GM12892 (cell line): ENCODE results near the gene HUNK.

ENCODE experiments used
- DNase-seq: peaks from one replicate; pipeline ENCODE4 v3.0.0; 2011; ENCODE audit not compliant: insufficient read length
- FAIRE-seq: peaks from 2 replicates; lab custom pipeline; 2011; peaks lifted over from hg19 to GRCh38; lab: Jason Lieb, UNC
- POLR2A ChIP-seq: IDR thresholded peaks from 2 replicates; pipeline ENCODE4 v1.6.1; 2011; ENCODE audit warnings: low read depth, low read length, control low read depth
- POLR2AphosphoS5 ChIP-seq: IDR thresholded peaks from 2 replicates; pipeline ENCODE4 v1.6.1; 2011; ENCODE audit warnings: low read depth, low read length, control low read depth
- TAF1 ChIP-seq: IDR thresholded peaks from 2 replicates; pipeline ENCODE4 v1.6.1; 2011; ENCODE audit warnings: low read depth, mild to moderate bottlenecking, control low read depth, low read length, borderline replicate concordance

Gene HUNK

DNA sequence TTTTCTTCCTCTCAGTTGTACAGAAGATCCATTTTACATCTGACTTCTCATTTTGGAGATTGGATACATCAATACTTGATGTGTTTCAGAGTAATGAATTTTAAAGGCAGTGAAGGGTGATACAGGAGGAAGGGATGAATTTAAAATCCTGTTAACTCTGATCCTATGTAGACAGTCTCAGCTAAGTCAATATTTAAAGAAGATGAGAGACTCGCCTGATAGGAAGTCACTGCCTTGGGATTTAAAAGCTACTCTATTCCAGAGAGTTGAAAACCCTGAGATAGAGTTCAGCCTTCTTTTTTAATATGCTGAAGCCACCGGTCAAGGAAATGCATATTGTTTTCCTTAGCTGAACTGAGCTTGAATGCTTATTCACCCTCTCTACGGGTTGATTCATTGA, 42.7 kb downstream of the HUNK start:
- no peak for TF ChIP-seq TAF1
- no peak for TF ChIP-seq POLR2AphosphoS5
- TF ChIP-seq POLR2A = no peak
- no peak for FAIRE-seq

DNA sequence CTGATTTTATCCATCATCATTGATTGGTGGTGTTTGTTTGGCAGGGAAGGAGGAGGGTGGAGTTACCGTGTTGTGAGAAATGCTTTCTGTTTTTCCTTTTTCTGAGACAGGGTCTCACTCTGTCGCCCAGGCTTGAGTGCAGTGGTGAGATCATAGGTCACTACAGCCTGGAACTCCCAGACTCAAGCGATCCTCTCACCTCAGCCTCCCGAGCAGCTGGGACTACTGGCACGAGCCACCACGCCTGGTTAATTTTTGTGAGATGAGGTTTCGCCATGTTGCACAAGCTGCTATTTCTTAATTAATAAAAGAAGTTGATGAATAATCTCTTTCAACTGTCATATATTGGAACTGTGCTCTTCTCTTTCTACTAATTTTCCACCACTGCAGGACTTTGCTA, 44.3 kb downstream of the HUNK start:
- DNase-seq (no peak), FAIRE-seq (no peak)
- TF ChIP-seq TAF1 (no peak), POLR2AphosphoS5 (no peak), POLR2A (no peak)

More for the DNA sequence above, 42.7 kb downstream of the HUNK start:
- no peak for DNase-seq

DNA sequence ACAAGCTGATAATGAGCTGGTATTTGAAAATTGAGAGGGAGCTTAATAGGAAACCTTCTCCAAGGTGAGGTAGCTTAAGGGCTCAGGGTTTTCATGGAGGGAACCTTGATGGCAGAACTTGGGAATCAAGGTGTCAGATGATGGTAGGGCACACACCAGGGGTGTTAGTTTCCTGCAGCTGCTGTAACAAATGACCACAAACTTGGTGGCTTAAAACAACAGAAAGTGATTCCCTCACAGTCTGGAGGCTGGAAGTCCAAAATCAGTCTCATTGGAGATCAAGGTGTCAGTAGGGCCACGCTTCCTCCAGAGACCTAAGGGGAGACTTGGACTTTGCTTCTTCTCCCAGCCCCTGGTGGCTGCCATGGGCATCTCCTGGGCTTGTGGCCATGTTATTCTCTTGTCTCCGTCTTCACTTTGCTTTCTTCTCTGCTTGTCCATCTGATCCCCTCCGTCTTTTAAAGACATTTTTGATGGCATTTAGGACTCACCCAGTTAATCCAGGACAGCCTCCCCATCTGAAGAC, 45.5 kb downstream of the HUNK start:
- FAIRE-seq (no peak), DNase-seq (no peak)
- TF ChIP-seq POLR2AphosphoS5 (no peak), TAF1 (no peak), POLR2A (no peak)

DNA sequence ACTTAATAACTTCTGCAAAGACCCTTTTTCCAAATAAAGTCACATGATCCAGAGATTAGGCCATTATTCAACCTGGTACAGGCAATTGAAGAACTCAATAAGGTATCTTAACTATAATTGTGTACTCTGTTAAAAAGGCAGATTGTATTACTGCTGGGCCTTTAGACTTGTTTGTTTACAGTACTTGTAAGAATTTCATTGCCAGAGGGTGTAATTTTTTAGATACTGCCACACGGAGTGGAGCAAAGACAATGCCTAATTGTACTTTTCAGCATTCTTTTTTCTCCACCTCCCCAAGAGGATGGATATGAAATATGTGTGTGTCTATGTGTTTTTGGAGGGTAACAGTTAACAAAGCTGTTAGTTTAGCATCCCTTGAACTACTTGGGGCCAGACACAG, 47.5 kb downstream of the HUNK start:
- TF ChIP-seq POLR2A (no peak), TAF1 (no peak), POLR2AphosphoS5 (no peak)
- DNase-seq (no peak), FAIRE-seq (no peak)

DNA sequence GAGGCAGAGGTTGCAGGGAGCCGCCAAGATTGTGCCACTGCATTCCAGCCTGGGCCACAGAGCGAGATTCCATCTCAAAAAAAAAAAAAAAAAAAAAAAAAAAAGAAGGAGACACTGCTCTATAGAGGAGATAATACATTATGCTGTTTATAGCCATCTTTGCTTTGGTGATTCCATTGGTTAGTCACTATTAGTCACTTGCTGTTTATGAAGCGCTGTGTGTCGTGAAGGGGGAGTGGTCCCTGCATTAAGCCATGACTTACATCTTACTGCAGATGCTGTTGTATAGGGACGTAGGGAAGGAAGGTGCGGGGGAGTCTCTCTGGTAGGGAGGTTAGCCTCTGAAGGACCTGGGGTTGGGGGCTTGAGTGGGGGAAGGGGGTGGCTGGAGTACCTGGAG, 48.3 kb downstream of the HUNK start:
- TF ChIP-seq TAF1 = no peak
- no peak for TF ChIP-seq POLR2AphosphoS5
- TF ChIP-seq POLR2A = no peak
- FAIRE-seq (no peak), DNase-seq (no peak)

DNA sequence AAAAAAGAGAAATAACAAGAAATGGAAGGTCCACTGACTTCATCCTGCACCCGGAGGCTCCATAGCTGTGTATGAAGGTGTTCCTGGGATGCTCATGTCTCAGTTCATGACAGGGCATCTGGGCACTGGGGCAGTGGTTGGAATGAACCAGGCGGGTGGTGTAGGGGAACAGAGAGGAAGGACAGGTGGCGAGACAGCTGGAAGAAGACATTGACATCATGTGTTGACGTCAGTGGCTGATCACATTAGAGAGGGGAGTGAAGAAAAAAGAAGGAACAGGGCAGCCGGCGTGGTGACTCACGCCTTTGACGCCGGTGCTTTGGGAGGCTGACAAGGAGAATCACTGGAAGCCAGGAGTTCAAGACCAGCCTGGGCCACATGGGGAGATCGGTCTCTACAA, 50.1 kb downstream of the HUNK start:
- FAIRE-seq = no peak
- no peak for TF ChIP-seq POLR2AphosphoS5
- TF ChIP-seq TAF1 = no peak
- no peak for TF ChIP-seq POLR2A
- no peak for DNase-seq

DNA sequence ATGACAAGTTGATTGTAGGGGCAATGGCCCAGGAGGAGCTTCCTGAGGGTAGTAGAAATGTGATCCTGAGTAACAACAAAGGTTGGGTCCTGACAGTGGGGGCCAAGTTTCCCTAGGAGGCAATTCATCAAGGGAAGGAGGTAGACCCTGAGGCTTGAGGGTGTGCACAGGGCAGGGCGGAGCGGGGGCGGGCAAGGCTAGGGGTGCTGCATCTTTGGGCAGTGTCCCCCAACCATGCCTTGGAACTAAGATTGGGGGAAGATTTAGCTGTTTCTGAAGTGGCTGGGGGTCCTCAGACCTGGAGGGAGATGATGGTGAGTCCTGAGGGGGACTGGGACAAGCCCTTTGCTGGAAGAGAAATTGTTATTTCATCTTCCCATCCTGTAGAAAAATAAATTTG, 50.9 kb downstream of the HUNK start:
- DNase-seq (no peak), FAIRE-seq (no peak)
- TF ChIP-seq POLR2AphosphoS5 (no peak), POLR2A (no peak), TAF1 (no peak)

DNA sequence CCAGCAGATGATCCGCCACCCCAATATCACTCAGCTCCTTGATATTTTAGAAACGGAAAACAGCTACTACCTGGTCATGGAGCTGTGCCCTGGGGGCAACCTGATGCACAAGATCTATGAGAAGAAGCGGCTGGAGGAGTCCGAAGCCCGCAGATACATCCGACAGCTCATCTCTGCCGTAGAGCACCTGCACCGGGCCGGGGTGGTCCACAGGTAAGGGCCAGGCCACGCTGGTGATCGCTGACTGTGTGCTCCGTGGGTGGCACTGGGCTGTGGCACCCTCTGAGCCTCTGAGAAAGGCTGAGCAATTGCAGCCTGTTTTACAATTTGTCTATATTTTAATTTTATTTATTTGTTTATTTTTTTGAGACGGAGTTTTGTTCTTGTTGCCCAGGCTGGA, 51.7 kb downstream of the HUNK start:
- FAIRE-seq = no peak
- no peak for DNase-seq
- TF ChIP-seq TAF1 (no peak), POLR2AphosphoS5 (no peak), POLR2A (no peak)

DNA sequence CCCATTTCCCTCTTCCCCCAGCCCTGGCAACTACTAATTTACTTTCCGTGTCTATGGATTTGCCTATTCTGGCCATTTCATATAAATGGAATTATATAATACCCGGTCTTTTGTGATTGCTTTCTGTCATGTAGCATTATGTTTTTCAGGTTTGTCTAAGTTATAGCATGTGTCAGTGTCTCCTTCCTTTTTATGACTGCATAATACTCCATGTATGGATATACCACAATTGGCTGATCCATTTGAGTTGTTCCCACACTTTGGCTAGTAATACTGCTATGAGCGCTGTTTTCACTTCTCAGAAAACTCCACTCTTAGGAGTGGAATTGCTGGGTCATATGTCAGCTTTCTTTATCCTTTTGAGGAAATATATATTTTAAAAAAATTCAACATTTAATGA, 53.7 kb downstream of the HUNK start:
- no peak for TF ChIP-seq TAF1
- FAIRE-seq = no peak

DNA sequence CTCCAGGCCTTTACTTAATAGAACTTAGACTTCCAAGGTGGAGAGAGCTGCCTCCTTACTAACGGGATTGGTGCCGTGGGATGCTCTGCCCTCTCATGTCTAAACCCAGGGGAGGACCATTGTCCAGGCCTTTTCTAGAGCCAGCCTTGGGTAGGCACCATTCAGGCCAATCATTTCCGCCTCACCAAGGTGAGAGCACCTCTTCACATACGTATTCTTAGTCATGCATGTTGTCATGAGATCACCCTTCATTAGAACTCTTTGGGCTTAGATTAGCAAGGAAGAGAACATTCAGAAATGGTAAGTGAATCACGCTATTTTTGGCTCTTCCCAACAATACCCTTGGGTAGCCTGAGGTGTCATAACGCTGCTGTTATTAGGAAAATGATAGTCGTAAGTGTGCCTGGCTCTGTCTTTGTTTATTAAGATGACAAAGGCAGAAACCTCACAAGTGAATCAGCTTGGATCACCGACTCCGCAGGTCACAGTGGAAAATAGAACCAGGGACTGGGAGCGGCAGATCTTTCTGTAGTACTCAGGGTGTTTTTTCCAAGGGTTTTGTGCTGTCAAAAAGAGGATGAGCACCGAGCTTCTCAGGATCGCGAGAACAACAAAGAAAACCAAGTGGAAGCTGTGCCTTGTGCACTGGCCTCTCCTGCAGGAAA, 55.0 kb downstream of the HUNK start:
- no peak for DNase-seq
- TF ChIP-seq TAF1 = no peak
- TF ChIP-seq POLR2A = no peak
- TF ChIP-seq POLR2AphosphoS5 = no peak
- FAIRE-seq = no peak

More for the DNA sequence above, 53.7 kb downstream of the HUNK start:
- no peak for DNase-seq

DNA sequence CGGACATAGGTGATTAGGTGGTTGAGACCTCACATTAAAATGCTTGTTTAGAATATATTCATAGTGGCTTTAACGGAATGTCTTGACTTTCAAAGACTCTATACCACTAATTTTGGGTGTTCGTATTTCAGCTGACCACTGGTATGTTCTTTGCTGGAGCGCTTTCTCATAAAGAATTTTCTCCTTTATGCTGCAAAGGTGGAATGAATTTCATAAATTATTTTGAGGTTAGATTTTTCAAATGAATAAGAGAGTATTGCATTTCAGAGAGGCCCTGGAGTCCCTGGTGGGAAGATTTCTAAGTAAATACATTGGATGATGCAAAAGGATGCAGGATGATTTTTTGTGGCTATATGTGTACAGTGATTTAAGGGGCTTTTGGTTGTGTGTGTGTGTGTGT, 55.8 kb downstream of the HUNK start:
- TF ChIP-seq POLR2A = no peak
- TF ChIP-seq TAF1 = no peak
- no peak for TF ChIP-seq POLR2AphosphoS5
- DNase-seq (no peak), FAIRE-seq (no peak)

DNA sequence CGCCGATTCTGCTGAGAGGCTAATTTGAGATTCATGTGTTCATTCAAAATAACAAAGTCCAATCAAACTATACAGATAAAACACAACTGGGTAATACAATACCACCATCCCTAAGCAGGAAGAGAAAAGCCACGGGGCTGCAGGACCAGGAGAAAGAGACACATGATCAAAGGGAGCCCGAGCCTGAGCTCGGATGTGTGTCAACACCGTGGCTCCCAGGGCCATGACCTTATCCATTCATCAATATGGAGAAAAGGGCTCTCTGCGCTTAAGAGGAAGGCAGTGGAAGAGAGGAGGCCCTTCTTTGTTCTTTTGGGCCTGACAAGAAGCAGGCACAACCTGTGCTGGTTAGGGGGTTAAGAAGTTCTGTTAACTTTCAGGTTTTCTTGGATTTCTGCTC, 56.7 kb downstream of the HUNK start:
- TF ChIP-seq POLR2A (no peak), POLR2AphosphoS5 (no peak), TAF1 (no peak)
- no peak for DNase-seq
- no peak for FAIRE-seq
